K562 (cell line): ENCODE measurements around the gene OR52E5. TPM values are rescaled to one million over a fixed set of nuclear protein-coding genes. Genes with fewer than 3 reads are reported as not detected.

Source experiments
- ATAC-seq: fragments of 200-7000 bp; cut with Tn5 transposase; 3 replicates; pipeline ENCODE4 v1.9.1; 2020; ENCODE audit warnings: moderate library complexity
- Bru-seq: library from RNA; stranded (reverse); fragments of 400-500 nt; gene quantifications from one replicate; lab custom pipeline; 2021; lab: Mats Ljungman, UMichigan
- BruChase-seq, 2 experiments: library from RNA; stranded (reverse); fragments of 400-500 nt; gene quantifications; one replicate each; lab custom pipeline; 2021; lab: Mats Ljungman, UMichigan
- BruUV-seq: library from RNA; stranded (reverse); fragments of 400-500 nt; replicated peaks from 2 replicates; lab custom pipeline; 2021; lab: Mats Ljungman, UMichigan
- CTCF ChIA-PET: fragments of 300-600 bp; formaldehyde crosslinking; extraction: SDS; loops from one replicate; lab custom pipeline; 2021; ENCODE audit warnings: low intra/inter-chr PET ratio; lab: Yijun Ruan, JAX
- POLR2A ChIA-PET: fragments of 300-600, 350-650 bp; sonication (Branson Sonifier 250); formaldehyde crosslinking; extraction: SDS; loops from one replicate; lab custom pipeline; 2021; ENCODE audit warnings: antibody characterized with exemption, inconsistent platforms; lab: Yijun Ruan, JAX
- DNase-seq, 4 experiments: peaks; one replicate each; pipeline versions ENCODE4 v3.0.0 to v3.0.0-alpha.2; 2011 to 2018; ENCODE audit warnings: low spot score in 3 of 4, mixed read lengths in 3 of 4; ENCODE audit errors: extremely low read depth in 1 of 4
- FAIRE-seq: peaks from 2 replicates; lab custom pipeline; 2011; peaks lifted over from hg19 to GRCh38; lab: Jason Lieb, UNC
- H2AFZ ChIP-seq: 2 replicates; pipeline ENCODE4 v1.6.0; 2011; ENCODE audit warnings: low read depth, low read length, control low read depth, inconsistent platforms
- H3K27ac ChIP-seq: fragments of 200-600 bp; 3 replicates; pipeline ENCODE4 v1.8.0; 2011; ENCODE audit warnings: low read depth, mild to moderate bottlenecking, control low read depth, inconsistent platforms, low read length, moderate library complexity, mixed read lengths; ENCODE audit errors: extremely low read depth
- H3K27me3 ChIP-seq, 2 experiments: fragments of 300-600 bp in 1 of 2; 2 replicates in 1 of 2; 3 replicates in 1 of 2; pipeline versions ENCODE4 v1.6.0 to v1.8.0; 2011; ENCODE audit warnings: inconsistent platforms in 2 of 2, low read length in 2 of 2, mild to moderate bottlenecking in 1 of 2, mixed read lengths in 1 of 2, moderate library complexity in 1 of 2; ENCODE audit not compliant: control insufficient read depth in 2 of 2, insufficient read depth in 2 of 2
- H3K36me3 ChIP-seq: fragments of 300-600 bp; 3 replicates; pipeline ENCODE4 v1.8.0; 2011; ENCODE audit warnings: mild to moderate bottlenecking, low read length, inconsistent platforms; ENCODE audit not compliant: control insufficient read depth, insufficient read depth
- H3K4me1 ChIP-seq, 2 experiments: fragments of 200-600 bp in 1 of 2; replicated peaks in 1 of 2; 2 replicates in 1 of 2; 3 replicates in 1 of 2; pipeline versions ENCODE4 v1.5.1 to v1.8.0; 2011; ENCODE audit warnings: inconsistent platforms in 2 of 2, low read length in 2 of 2, mild to moderate bottlenecking in 1 of 2, mixed read lengths in 1 of 2, moderate library complexity in 1 of 2; ENCODE audit not compliant: control insufficient read depth in 2 of 2, insufficient read depth in 2 of 2
- H3K4me2 ChIP-seq: 2 replicates; pipeline ENCODE4 v1.6.1; 2011; ENCODE audit warnings: low read length, control low read depth, inconsistent platforms, mixed read lengths; ENCODE audit not compliant: insufficient read depth
- H3K4me3 ChIP-seq: fragments of 200-600 bp; sonication (generic), shearing (Covaris generic); 2 replicates; pipeline ENCODE4 v1.5.1; 2016; ENCODE audit warnings: control low read depth, inconsistent platforms
- H3K79me2 ChIP-seq: fragments of 200-600 bp; 3 replicates; pipeline ENCODE4 v1.8.0; 2011; ENCODE audit warnings: low read length, inconsistent platforms; ENCODE audit not compliant: control insufficient read depth, insufficient read depth
- H3K9ac ChIP-seq, 2 experiments: 2 replicates each; pipeline versions ENCODE4 v1.6.0 to v1.6.1; 2011; ENCODE audit warnings: low read depth in 2 of 2, low read length in 2 of 2, control low read depth in 1 of 2, inconsistent platforms in 1 of 2, mild to moderate bottlenecking in 1 of 2, mixed read lengths in 1 of 2; ENCODE audit not compliant: insufficient read depth in 1 of 2
- H3K9me1 ChIP-seq: one replicate; pipeline ENCODE4 v1.6.0; 2011; ENCODE audit warnings: inconsistent platforms, mild to moderate bottlenecking, low read length, moderate library complexity; ENCODE audit not compliant: control insufficient read depth, insufficient read depth
- H3K9me3 ChIP-seq: replicated peaks from 2 replicates; pipeline ENCODE4 v1.5.1; 2011; ENCODE audit warnings: low read depth, low read length, inconsistent platforms; ENCODE audit not compliant: control insufficient read depth, insufficient read depth
- H4K20me1 ChIP-seq: replicated peaks from 2 replicates; pipeline ENCODE4 v1.6.1; 2011; ENCODE audit warnings: low read length, inconsistent platforms, mixed read lengths; ENCODE audit not compliant: control insufficient read depth, insufficient read depth
- BHLHE40 ChIP-seq: IDR thresholded peaks from 2 replicates; pipeline ENCODE4 v1.6.1; 2011; ENCODE audit warnings: low read length, improper control_type of control experiment
- DIDO1 ChIP-seq: fragments of 450-650 bp; IDR thresholded peaks from 2 replicates; pipeline ENCODE4 v1.6.1; 2016; ENCODE audit warnings: low read depth, missing biosample characterization, missing genetic modification characterization
- PHTF2 ChIP-seq: fragments of 250-450 bp; sonication (Bioruptor Pico); IDR thresholded peaks from 2 replicates; pipeline ENCODE4 v1.5.0; 2021; ENCODE audit warnings: mild to moderate bottlenecking
- POLR2AphosphoS2 ChIP-seq: IDR thresholded peaks from 2 replicates; pipeline ENCODE4 v1.6.1; 2012; ENCODE audit warnings: low read length, improper control_type of control experiment
- REST ChIP-seq, 2 experiments: fragments of 450-650 bp; formaldehyde crosslinking in 1 of 2; IDR thresholded peaks; 2 replicates each; pipeline versions ENCODE4 v1.4.0 to v1.6.1; 2014 to 2020; ENCODE audit warnings: mild to moderate bottlenecking in 2 of 2, borderline replicate concordance in 1 of 2, low read depth in 1 of 2
- RFX1 ChIP-seq: fragments of 450-650 bp; IDR thresholded peaks from 2 replicates; pipeline ENCODE4 v1.6.1; 2016; ENCODE audit warnings: mild to moderate bottlenecking, moderate library complexity
- RFX5 ChIP-seq: IDR thresholded peaks from 2 replicates; pipeline ENCODE4 v1.6.1; 2011; ENCODE audit warnings: low read depth, mild to moderate bottlenecking, improper control_type of control experiment, low read length
- WGBS: fragments of 100-300 bp; shearing (Covaris generic); methylation state at CpG from one replicate; pipeline ENCODE4 v1.1.6; 2016; ENCODE audit warnings: low coverage, mixed read lengths; ENCODE audit not compliant: insufficient coverage; ENCODE audit errors: missing lambda C conversion rate; 5-methylcytosine and 5-hydroxymethylcytosine counted together
- in situ Hi-C: fragments of 300-500 bp; cut with MboI; formaldehyde crosslinking; loops from 4 replicates; pipeline ENCODE4 v1.15.0; 2018; ENCODE audit warnings: inconsistent platforms, mixed read lengths
- intact Hi-C: fragments of 100-400 bp; cut with micrococcal nuclease; formaldehyde crosslinking; loops from 2 replicates; pipeline ENCODE4 v1.14.2; 2022
- long read RNA-seq, 3 experiments: library from polyadenylated mRNA in 2 of 3; library from RNA in 1 of 3; unstranded in 2 of 3; stranded (forward) in 1 of 3; transcript quantifications; one replicate each; pipeline ENCODE4 v2.0.0, GENCODE V29; 2019 to 2022
- polyA minus RNA-seq, 3 experiments: library from RNA; depleted of rRNA, polyadenylated mRNA; stranded (reverse); fragments of >200 nt; gene quantifications; 2 replicates each; pipeline ENCODE4 v1.2.3, GENCODE V29; 2011
- polyA plus RNA-seq, 8 experiments: library from polyadenylated mRNA; depleted of rRNA in 4 of 8; stranded (reverse) in 5 of 8; unstranded in 3 of 8; fragments of >200 nt; fragmentation: Nextera tagmentation in 2 of 8; fragmentation: Illumina TruSeq in 1 of 8; extraction: Ambion mirVana in 2 of 8; extraction: Trizol in 1 of 8; gene quantifications; 2 replicates each; pipeline versions ENCODE4 v1.2.1 to v1.2.3, GENCODE V29; 2011 to 2014; ENCODE audit warnings: inconsistent platforms in 1 of 8, missing spikeins in 1 of 8
- total RNA-seq, 7 experiments: library from RNA; depleted of rRNA in 6 of 7; stranded (reverse); fragments of >200 nt in 6 of 7; fragmentation: Illumina TruSeq in 2 of 7; extraction: Trizol in 2 of 7; gene quantifications; 2 replicates each; pipeline versions ENCODE4 v1.2.1 to v1.2.3, GENCODE V29; 2011 to 2021; ENCODE audit warnings: low replicate concordance in 1 of 7

The OR52E5 gene
- not detected in 2 replicates for total RNA-seq (2011; cell fraction: chromatin; rRNA removed; ENCODE audit: low replicate concordance)
- total RNA-seq (2011; cell fraction: nucleolus; rRNA removed) = not detected in 2 replicates
- total RNA-seq (2011; cell fraction: nucleoplasm; rRNA removed) = not detected in 2 replicates
- not detected in 2 replicates for total RNA-seq (2014; rRNA removed)
- total RNA-seq (2014; rRNA removed; fragmentation: Illumina TruSeq; extraction: Trizol) = not detected in 2 replicates
- total RNA-seq (2015; rRNA removed; fragmentation: Illumina TruSeq; extraction: Trizol) = not detected in 2 replicates
- not detected in 2 replicates for total RNA-seq (2021)
- polyA plus RNA-seq (2011; rRNA removed) = not detected in 2 replicates
- not detected in 2 replicates for polyA plus RNA-seq (2011; cell fraction: cytosol; rRNA removed)
- polyA plus RNA-seq (2011; cell fraction: nucleus; rRNA removed) = not detected in 2 replicates
- polyA plus RNA-seq (2012) = not detected in 2 replicates
- polyA plus RNA-seq (2014; fragmentation: Illumina TruSeq; extraction: Trizol) = not detected in 2 replicates
- not detected for polyA plus RNA-seq (2014; fragmentation: Nextera tagmentation; extraction: Ambion mirVana)
- not detected in 2 replicates for polyA plus RNA-seq (2014; rRNA removed)
- polyA minus RNA-seq (2011; rRNA and poly(A)+ RNA removed) = not detected in 2 replicates
- not detected in 2 replicates for polyA minus RNA-seq (2011; cell fraction: cytosol; rRNA and poly(A)+ RNA removed)
- not detected in 2 replicates for polyA minus RNA-seq (2011; cell fraction: nucleus; rRNA and poly(A)+ RNA removed)
- not detected for Bru-seq, nascent RNA
- BruChase-seq, experiment 1, labeled RNA remaining after a 2-hour chase = not detected
- not detected for BruChase-seq, experiment 2, labeled RNA remaining after a 6-hour chase
- long read RNA-seq, experiment 1 = 0 reads
- long read RNA-seq, experiment 2 = 0 reads
- long read RNA-seq, experiment 3 = 0 reads

- H3K9me3 ChIP-seq = no peaks in the 10 kb centered on the region
- no peak for TF ChIP-seq PHTF2 (CRISPR knock-in tag)
- no peak for TF ChIP-seq DIDO1
- TF ChIP-seq POLR2AphosphoS2 = no peak
- no peak for TF ChIP-seq RFX1
- no peak for TF ChIP-seq BHLHE40
- no peak for TF ChIP-seq RFX5
- TF ChIP-seq REST (IDR thresholded peaks at IDR 0.05; ENCODE audit: borderline replicate concordance) = no peak
- TF ChIP-seq REST (CRISPR knock-in tag; IDR thresholded peaks at IDR 0.05; ENCODE audit: low read depth) = no peak
These were observed at the start of gene OR52E5 for GRCh38 chr11:5892908-5893307. TSS of gene OR52E5 (plus strand) at chr11:5893208. CDS start at chr11:5900777, 7,569 bp downstream.

More at GRCh38 chr11:5892908-5893307, at the start of gene OR52E5:
- CTCF ChIA-PET = no interaction called here
- no TSS peak for BruUV-seq
- in situ Hi-C loops = no loop called here
- no peak within 1 kb of the TSS for H3K9ac ChIP-seq
- H2AFZ ChIP-seq = no peak within 1 kb of the TSS
- POLR2A ChIA-PET = no interaction called here
- H3K36me3 ChIP-seq = no peaks in the 10 kb centered on the region
- WGBS = 3% methylated on average over 3 of the region's 3 CpGs
- H3K79me2 ChIP-seq = no peaks in the 10 kb centered on the region
- H3K27me3 ChIP-seq = peaks cover 0 to 2% of the 10 kb centered on the region in 2 experiments; a peak in 1 of 5 replicates
- H4K20me1 ChIP-seq = no peaks in the 10 kb centered on the region
- no peaks in the 10 kb centered on the region for H3K4me1 ChIP-seq
- H3K4me2 ChIP-seq = no peak within 1 kb of the TSS
- intact Hi-C loops = loop anchor here (5.0 to 10.0 kb wide), 2 partner anchors 296 to 398 kb away; partner anchors contain the start of gene TRIM6
- no peak within 1 kb of the TSS for H3K27ac ChIP-seq
- no peak within 1 kb of the TSS for H3K4me3 ChIP-seq
- FAIRE-seq = no peak
- no peaks in the 10 kb centered on the region for H3K9me1 ChIP-seq
- no peak for DNase-seq
- ATAC-seq = no peak
